Caco-2 (cell line): ENCODE data around the gene GRIA3. TPM values are rescaled to one million over a fixed set of nuclear protein-coding genes. Genes with fewer than 3 reads are reported as not detected.

Experiments used
- BruUV-seq: library from RNA; stranded (reverse); fragments of 400-500 nt; replicated peaks from 2 replicates; lab custom pipeline; 2021; lab: Mats Ljungman, UMichigan
- CTCF ChIA-PET: fragments of 300-600 bp; sonication (Branson Sonifier 250); formaldehyde crosslinking; loops from one replicate; lab custom pipeline; 2022; ENCODE audit warnings: antibody characterized with exemption; lab: Charles Lee
- POLR2A ChIA-PET: fragments of 300-600 bp; sonication (Branson Sonifier 250); formaldehyde crosslinking; loops from one replicate; lab custom pipeline; 2022; ENCODE audit warnings: antibody characterized with exemption; lab: Charles Lee
- DNase-seq, 2 experiments: peaks; one replicate each; pipeline versions ENCODE4 v3.0.0 to v3.0.0-alpha.2; 2020 to 2022
- H3K27me3 ChIP-seq: replicated peaks from 2 replicates; pipeline ENCODE4 v1.6.0; 2011; ENCODE audit warnings: low read length; ENCODE audit not compliant: control insufficient read depth, insufficient read depth
- H3K36me3 ChIP-seq: 2 replicates; pipeline ENCODE4 v1.5.1; 2011; ENCODE audit warnings: low read length; ENCODE audit not compliant: control insufficient read depth, insufficient read depth
- H3K4me1 ChIP-seq: fragments of 250-450 bp; sonication (Bioruptor Pico); 2 replicates; pipeline ENCODE4 v1.5.1; 2020; ENCODE audit warnings: mild to moderate bottlenecking
- H3K4me3 ChIP-seq: 2 replicates; pipeline ENCODE4 v1.5.1; 2011; ENCODE audit warnings: low read depth, mild to moderate bottlenecking, control low read depth, low read length
- H3K9me3 ChIP-seq: fragments of 250-450 bp; sonication (Bioruptor Pico); 2 replicates; pipeline ENCODE4 v1.5.1; 2020; ENCODE audit warnings: mild to moderate bottlenecking, moderate library complexity
- H3K27ac Mint-ChIP-seq: one replicate; pipeline ENCODE4 v1.8.0; 2022; ENCODE audit warnings: mixed read lengths; ENCODE audit not compliant: unreplicated experiment
- H3K27me3 Mint-ChIP-seq: one replicate; pipeline ENCODE4 v1.8.0; 2022; ENCODE audit warnings: mixed read lengths; ENCODE audit not compliant: insufficient read depth, unreplicated experiment
- H3K36me3 Mint-ChIP-seq: one replicate; pipeline ENCODE4 v1.8.0; 2022; ENCODE audit warnings: mild to moderate bottlenecking, mixed read lengths; ENCODE audit not compliant: insufficient read depth, unreplicated experiment
- H3K4me1 Mint-ChIP-seq: one replicate; pipeline ENCODE4 v1.8.0; 2022; ENCODE audit warnings: low read depth, mixed read lengths; ENCODE audit not compliant: unreplicated experiment
- H3K4me3 Mint-ChIP-seq: one replicate; pipeline ENCODE4 v1.8.0; 2022; ENCODE audit warnings: mild to moderate bottlenecking, moderate library complexity, mixed read lengths; ENCODE audit not compliant: unreplicated experiment
- H3K9me3 Mint-ChIP-seq: one replicate; pipeline ENCODE4 v1.8.0; 2022; ENCODE audit warnings: mixed read lengths; ENCODE audit not compliant: unreplicated experiment
- CTCF ChIP-seq, 2 experiments: fragments of 200-600 bp in 1 of 2; IDR thresholded peaks; 1 replicate in 1 of 2; 2 replicates in 1 of 2; pipeline versions ENCODE4 v1.5.1 to v1.8.0; 2011 to 2022; ENCODE audit warnings: antibody characterized with exemption in 1 of 2, control low read depth in 1 of 2, inconsistent platforms in 1 of 2, low read depth in 1 of 2, low read length in 1 of 2, mild to moderate bottlenecking in 1 of 2, moderate library complexity in 1 of 2; ENCODE audit not compliant: insufficient read depth in 1 of 2, severe bottlenecking in 1 of 2, unreplicated experiment in 1 of 2
- intact Hi-C: fragments of 100-400 bp; cut with micrococcal nuclease; formaldehyde crosslinking; loops from one replicate; pipeline ENCODE4 v1.10.0; 2022; ENCODE audit not compliant: unreplicated experiment
- total RNA-seq: library from RNA; stranded (reverse); gene quantifications from 2 replicates; pipeline ENCODE4 v1.2.3, GENCODE V29; 2022

The GRIA3 gene
- total RNA-seq, 1 experiment from 2014 or later = not detected

- Mint-ChIP-seq H3K4me1 (no peaks in the 10 kb centered on the region), H3K9me3 (no peaks in the 10 kb centered on the region), H3K36me3 (no peaks in the 10 kb centered on the region), H3K27ac (no peak overlapping the region), H3K4me3 (no peak overlapping the region), H3K27me3 (peaks cover 3% of the 10 kb centered on the region)
- DNase-seq = no peak
- intact Hi-C loops = no loop called here
- Histone ChIP-seq H3K4me1 (no peaks in the 10 kb centered on the region), H3K36me3 (no peaks in the 10 kb centered on the region), H3K27me3 (no peaks in the 10 kb centered on the region), H3K4me3 (no peak overlapping the region), H3K9me3 (no peaks in the 10 kb centered on the region)
- POLR2A ChIA-PET = no interaction called here
- BruUV-seq = no TSS peak
- TF ChIP-seq CTCF (IDR thresholded peaks at IDR 0.05; ENCODE audit: insufficient read depth in 1 of 2, low read depth in 1 of 2, low read length in 1 of 2, severe bottlenecking in 1 of 2, unreplicated experiment in 1 of 2) = no peak
- CTCF ChIA-PET = no interaction called here
Measured at GRCh38 chrX:123486297-123486696, 302.2 kb downstream of the GRIA3 start.

GRCh38 chrX:123487236-123487635, 303.2 kb downstream of the GRIA3 start:
- intact Hi-C loops = no loop called here
- no peak overlapping the region for H3K4me3 Mint-ChIP-seq
- Histone ChIP-seq H3K4me1 (no peaks in the 10 kb centered on the region), H3K9me3 (no peaks in the 10 kb centered on the region), H3K27me3 (no peaks in the 10 kb centered on the region), H3K4me3 (no peak overlapping the region), H3K36me3 (no peaks in the 10 kb centered on the region)
- DNase-seq = no peak
- ChIA-PET POLR2A (no interaction called here), CTCF (no interaction called here)
- no TSS peak for BruUV-seq
- H3K27ac Mint-ChIP-seq = no peak overlapping the region
- peaks cover 6% of the 10 kb centered on the region for H3K27me3 Mint-ChIP-seq
- no peaks in the 10 kb centered on the region for H3K36me3 Mint-ChIP-seq
- no peaks in the 10 kb centered on the region for H3K4me1 Mint-ChIP-seq
- no peak for TF ChIP-seq CTCF (IDR thresholded peaks at IDR 0.05; ENCODE audit: insufficient read depth in 1 of 2, low read depth in 1 of 2, low read length in 1 of 2, severe bottlenecking in 1 of 2, unreplicated experiment in 1 of 2)
- no peaks in the 10 kb centered on the region for H3K9me3 Mint-ChIP-seq

GRCh38 chrX:123487669-123488068, 303.6 kb downstream of the GRIA3 start:
- no peak for TF ChIP-seq CTCF (IDR thresholded peaks at IDR 0.05; ENCODE audit: insufficient read depth in 1 of 2, low read depth in 1 of 2, low read length in 1 of 2, severe bottlenecking in 1 of 2, unreplicated experiment in 1 of 2)
- Histone ChIP-seq H3K36me3 (no peaks in the 10 kb centered on the region), H3K4me3 (no peak overlapping the region), H3K9me3 (no peaks in the 10 kb centered on the region), H3K4me1 (no peaks in the 10 kb centered on the region), H3K27me3 (no peaks in the 10 kb centered on the region)
- Mint-ChIP-seq H3K9me3 (no peaks in the 10 kb centered on the region), H3K4me1 (no peaks in the 10 kb centered on the region), H3K4me3 (no peak overlapping the region), H3K27ac (no peak overlapping the region), H3K27me3 (peaks cover 6% of the 10 kb centered on the region), H3K36me3 (no peaks in the 10 kb centered on the region)
- ChIA-PET POLR2A (no interaction called here), CTCF (no interaction called here)
- BruUV-seq = no TSS peak
- intact Hi-C loops = no loop called here
- DNase-seq = no peak
